HepG2 (cell line): ENCODE data around the gene UBE3D. TPM values are rescaled to one million over a fixed set of nuclear protein-coding genes. Genes with fewer than 3 reads are reported as not detected.
A peak's percentile ranks its signal among the peaks of the same experiment; 100 is the strongest.

ENCODE experiments used
- ATAC-seq: fragments of 200-7000 bp; cut with Tn5 transposase; 3 replicates; pipeline ENCODE4 v1.9.1; 2020; ENCODE audit warnings: mild to moderate bottlenecking, moderate library complexity
- BruUV-seq: library from RNA; stranded (reverse); fragments of 400-500 nt; replicated peaks from 2 replicates; lab custom pipeline; 2021; lab: Mats Ljungman, UMichigan
- CTCF ChIA-PET: fragments of 300-600 bp; formaldehyde crosslinking; extraction: SDS; loops from one replicate; lab custom pipeline; 2021; ENCODE audit warnings: low total read pairs, inconsistent platforms, low intra/inter-chr PET ratio; lab: Yijun Ruan, JAX
- POLR2A ChIA-PET: fragments of 350-600 bp; sonication (Branson Sonifier 250); formaldehyde crosslinking; loops from one replicate; lab custom pipeline; 2020; ENCODE audit warnings: antibody characterized with exemption, inconsistent platforms; lab: Yijun Ruan, JAX
- DNase-seq: peaks from one replicate; pipeline ENCODE4 v3.0.0-alpha.2; 2015; ENCODE audit warnings: low spot score
- FAIRE-seq: peaks from 3 replicates; lab custom pipeline; 2011; peaks lifted over from hg19 to GRCh38; lab: Jason Lieb, UNC
- H2AFZ ChIP-seq: one replicate; pipeline ENCODE4 v1.6.1; 2011; ENCODE audit warnings: low read length, inconsistent platforms
- H3K27ac ChIP-seq: fragments of 300-600 bp; 3 replicates; pipeline ENCODE4 v1.8.0; 2011; ENCODE audit warnings: mixed run types, mild to moderate bottlenecking, mixed read lengths, low read length, inconsistent platforms; ENCODE audit not compliant: insufficient read depth; ENCODE audit errors: extremely low read length
- H3K27me3 ChIP-seq, 2 experiments: fragments of 200-600 bp in 1 of 2; 2 replicates in 1 of 2; 3 replicates in 1 of 2; pipeline versions ENCODE4 v1.6.0 to v1.8.0; 2011; ENCODE audit warnings: low read length in 2 of 2, mild to moderate bottlenecking in 2 of 2, moderate library complexity in 2 of 2, inconsistent platforms in 1 of 2; ENCODE audit not compliant: insufficient read depth in 2 of 2, control insufficient read depth in 1 of 2
- H3K36me3 ChIP-seq, 2 experiments: fragments of 200-600 bp in 1 of 2; replicated peaks in 1 of 2; 2 replicates in 1 of 2; 3 replicates in 1 of 2; pipeline versions ENCODE4 v1.5.1 to v1.8.0; 2011; ENCODE audit warnings: low read length in 2 of 2, inconsistent platforms in 1 of 2; ENCODE audit not compliant: insufficient read depth in 2 of 2, control insufficient read depth in 1 of 2
- H3K4me1 ChIP-seq: 2 replicates; pipeline ENCODE4 v1.5.1; 2012; ENCODE audit warnings: low read length, inconsistent platforms; ENCODE audit not compliant: insufficient read depth
- H3K4me2 ChIP-seq: 2 replicates; pipeline ENCODE4 v1.6.0; 2011; ENCODE audit warnings: low read depth, low read length, inconsistent platforms
- H3K4me3 ChIP-seq, 3 experiments: fragments of 200-600 bp in 1 of 3; sonication (generic), shearing (Covaris generic) in 1 of 3; replicated peaks in 1 of 3; 2 replicates each; pipeline ENCODE4 v1.5.1; 2011 to 2016; ENCODE audit warnings: low read length in 3 of 3, inconsistent platforms in 2 of 3, low read depth in 2 of 3, mild to moderate bottlenecking in 2 of 3, control low read depth in 1 of 3, mixed read lengths in 1 of 3; ENCODE audit not compliant: insufficient read depth in 1 of 3
- H3K79me2 ChIP-seq: one replicate; pipeline ENCODE4 v1.6.1; 2011; ENCODE audit warnings: low read length, inconsistent platforms; ENCODE audit not compliant: insufficient read depth
- H3K9ac ChIP-seq: 2 replicates; pipeline ENCODE4 v1.6.0; 2011; ENCODE audit warnings: mild to moderate bottlenecking, low read depth, low read length, inconsistent platforms; ENCODE audit not compliant: insufficient read depth
- H3K9me3 ChIP-seq: 2 replicates; pipeline ENCODE4 v1.5.1; 2012; ENCODE audit warnings: mild to moderate bottlenecking, low read length
- H4K20me1 ChIP-seq: 2 replicates; pipeline ENCODE4 v1.6.0; 2011; ENCODE audit warnings: inconsistent platforms, mild to moderate bottlenecking, low read length, moderate library complexity; ENCODE audit not compliant: insufficient read depth
- AKAP8 ChIP-seq: sonication (generic); formaldehyde crosslinking; IDR thresholded peaks from 2 replicates; pipeline ENCODE4 v1.5.1; 2020; ENCODE audit warnings: mild to moderate bottlenecking, missing genetic modification reagents
- BHLHE40 ChIP-seq: IDR thresholded peaks from 2 replicates; pipeline ENCODE4 v1.6.1; 2011; ENCODE audit warnings: low read length, improper control_type of control experiment
- FOSL2 ChIP-seq: sonication (generic); formaldehyde crosslinking; IDR thresholded peaks from 2 replicates; pipeline ENCODE4 v1.4.0; 2020; ENCODE audit warnings: missing genetic modification reagents
- NFIB ChIP-seq: sonication (generic); formaldehyde crosslinking; IDR thresholded peaks from 2 replicates; pipeline ENCODE4 v1.9.0; 2021; ENCODE audit warnings: missing genetic modification reagents, mild to moderate bottlenecking, borderline replicate concordance
- NFYC ChIP-seq: IDR thresholded peaks from 2 replicates; pipeline ENCODE4 v1.6.1; 2016; ENCODE audit warnings: missing genetic modification reagents, missing compliant biosample characterization
- ZNF670 ChIP-seq: sonication (generic); formaldehyde crosslinking; IDR thresholded peaks from 2 replicates; pipeline ENCODE4 v1.8.0; 2022; ENCODE audit warnings: mild to moderate bottlenecking, missing genetic modification reagents, borderline replicate concordance
- ZNF720 ChIP-seq: sonication (generic); formaldehyde crosslinking; IDR thresholded peaks from 2 replicates; pipeline ENCODE4 v1.4.0; 2020; ENCODE audit warnings: missing genetic modification reagents
- ZNF850 ChIP-seq: sonication (generic); formaldehyde crosslinking; conservative IDR thresholded peaks from 2 replicates; pipeline ENCODE4 v1.9.0; 2021; ENCODE audit warnings: mild to moderate bottlenecking, missing genetic modification reagents
- WGBS: methylation state at CpG from one replicate; pipeline ENCODE4 v1.1.6; 2017; ENCODE audit warnings: low lambda C conversion rate; 5-methylcytosine and 5-hydroxymethylcytosine counted together
- in situ Hi-C: cut with HindIII; loops from 2 replicates; pipeline ENCODE4 v1.10.0; 2017; ENCODE audit warnings: low pct_unique_long_range_greater_than_20kb; ENCODE audit not compliant: extremely low pct_ligation_motif_present
- intact Hi-C: fragments of 100-400 bp; cut with micrococcal nuclease; formaldehyde crosslinking; loops from one replicate; pipeline ENCODE4 v1.10.0; 2022; ENCODE audit not compliant: unreplicated experiment
- polyA plus RNA-seq, 8 experiments: library from polyadenylated mRNA; depleted of rRNA in 3 of 8; stranded (reverse) in 7 of 8; unstranded in 1 of 8; fragments of >200 nt; fragmentation: Illumina TruSeq in 4 of 8; extraction: Trizol in 4 of 8; gene quantifications; 2 replicates each; pipeline versions ENCODE4 v1.2.1 to v1.2.3, GENCODE V29; 2011 to 2016; ENCODE audit warnings: low read depth in 4 of 8, missing spikeins in 1 of 8, mixed read lengths in 1 of 8; ENCODE audit not compliant: insufficient read depth in 1 of 8
- total RNA-seq, 5 experiments: library from RNA; depleted of rRNA; stranded (reverse); fragments of >200 nt; fragmentation: Illumina TruSeq; extraction: Trizol; gene quantifications; 2 replicates each; pipeline ENCODE4 v1.2.3, GENCODE V29; 2016; ENCODE audit warnings: low read depth in 1 of 5
- TF ChIP-seq, protein P1 (sequence below): sonication (generic); formaldehyde crosslinking; IDR thresholded peaks from 2 replicates; pipeline ENCODE4 v1.9.0; 2021; ENCODE audit warnings: missing genetic modification reagents, mild to moderate bottlenecking, borderline replicate concordance
- TF ChIP-seq, protein P2 (sequence below): sonication (generic); formaldehyde crosslinking; IDR thresholded peaks from 2 replicates; pipeline ENCODE4 v1.4.0; 2020; ENCODE audit warnings: missing genetic modification reagents, borderline replicate concordance
- TF ChIP-seq, protein P3 (sequence below): sonication (generic); formaldehyde crosslinking; IDR thresholded peaks from 2 replicates; pipeline ENCODE4 v1.4.0; 2020; ENCODE audit warnings: missing genetic modification reagents

The UBE3D gene
- total and polyA plus RNA-seq, 2 of the 13 experiments (the other 11 are each of a cell fraction or from before 2014, with no cell fraction given): 5.1 to 11.4 TPM

DNA sequence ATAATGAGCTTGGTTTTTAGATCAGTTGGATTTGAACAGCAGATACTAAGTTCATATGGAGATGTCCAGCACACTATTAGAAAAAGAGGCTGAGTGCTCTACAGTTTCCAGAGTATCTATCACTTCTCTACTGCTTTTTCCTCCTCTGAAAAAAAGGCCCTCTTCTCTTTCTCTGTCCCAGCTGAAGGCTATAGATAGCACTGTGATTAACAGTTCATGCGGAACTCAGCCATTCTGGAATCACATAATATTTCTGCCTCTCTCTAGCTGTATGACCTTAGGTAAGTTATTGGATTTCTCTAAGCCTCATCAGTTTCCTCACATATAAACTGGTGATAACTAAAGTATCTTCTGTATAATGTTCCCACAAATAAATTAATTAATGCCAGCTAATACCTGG, 184.1 kb downstream of the UBE3D start:
- H3K27ac ChIP-seq: no peak overlapping the region
- DNase-seq: no peak
- in situ Hi-C loops: no loop called here
- TF ChIP-seq ZNF670 (no peak), BHLHE40 (no peak), ZNF720 (CRISPR knock-in tag) (no peak)
- TF ChIP-seq, all 625 proteins: peak for 0
- Histone ChIP-seq H3K4me3 (no peak overlapping the region), H2AFZ (no peak overlapping the region), H3K4me2 (no peak overlapping the region), H3K79me2 (no peaks in the 10 kb centered on the region), H3K9me3 (no peaks in the 10 kb centered on the region), H3K36me3 (no peaks in the 10 kb centered on the region), H3K4me1 (0 out of 2 replicates have a peak, but pooled peaks cover 5% of the 10 kb centered on the region), H3K9ac (no peak overlapping the region), H3K27me3 (no peaks in the 10 kb centered on the region; a peak in 1 of 5 replicates), H4K20me1 (no peaks in the 10 kb centered on the region)
- no TSS peak for BruUV-seq
- intact Hi-C loops: no loop called here
- ChIA-PET CTCF (no interaction called here), POLR2A (interaction anchor here (0.6 kb wide), 1 partner anchor 263 kb away, joined by 3 read pairs; no protein-coding TSS in a partner anchor)
- FAIRE-seq: no peak
- ATAC-seq: no peak
- WGBS: 100% methylated on average over 1 of the region's 1 CpG

DNA sequence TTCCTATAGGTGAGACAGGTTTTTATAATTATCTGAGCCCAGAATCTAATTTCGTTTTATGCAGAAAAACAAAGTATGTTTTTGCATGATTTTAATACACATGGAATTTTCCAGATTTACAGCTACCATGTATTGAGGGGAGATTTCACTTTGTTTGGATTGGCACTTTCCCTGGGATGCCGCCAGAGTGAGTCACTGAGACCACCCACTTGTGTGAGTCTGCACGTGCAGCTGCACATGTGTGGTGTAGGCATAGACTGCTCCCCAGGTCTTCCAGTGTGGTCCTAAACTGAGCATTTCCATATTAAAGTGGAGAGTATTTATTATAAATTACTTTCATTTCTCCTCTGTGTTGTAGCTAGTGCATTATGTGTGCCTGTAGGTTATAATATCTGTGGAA, 186.8 kb downstream of the UBE3D start:
- H3K9me3 ChIP-seq: no peaks in the 10 kb centered on the region
- no peaks in the 10 kb centered on the region; a peak in 1 of 5 replicates for H3K27me3 ChIP-seq
- CTCF ChIA-PET: no interaction called here
- FAIRE-seq: no peak
- TF ChIP-seq ZNF850 (CRISPR knock-in tag) (no peak), FOSL2 (CRISPR knock-in tag) (0 out of 2 replicates have a peak, but pooled peaks have one; percentile 11), NFIB (CRISPR knock-in tag) (no peak), NFYC (no peak), AKAP8 (CRISPR knock-in tag) (no peak)
- TF ChIP-seq, protein P1, sequence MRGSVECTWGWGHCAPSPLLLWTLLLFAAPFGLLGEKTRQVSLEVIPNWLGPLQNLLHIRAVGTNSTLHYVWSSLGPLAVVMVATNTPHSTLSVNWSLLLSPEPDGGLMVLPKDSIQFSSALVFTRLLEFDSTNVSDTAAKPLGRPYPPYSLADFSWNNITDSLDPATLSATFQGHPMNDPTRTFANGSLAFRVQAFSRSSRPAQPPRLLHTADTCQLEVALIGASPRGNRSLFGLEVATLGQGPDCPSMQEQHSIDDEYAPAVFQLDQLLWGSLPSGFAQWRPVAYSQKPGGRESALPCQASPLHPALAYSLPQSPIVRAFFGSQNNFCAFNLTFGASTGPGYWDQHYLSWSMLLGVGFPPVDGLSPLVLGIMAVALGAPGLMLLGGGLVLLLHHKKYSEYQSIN (CRISPR knock-in tag): no peak
- TF ChIP-seq, protein P2, sequence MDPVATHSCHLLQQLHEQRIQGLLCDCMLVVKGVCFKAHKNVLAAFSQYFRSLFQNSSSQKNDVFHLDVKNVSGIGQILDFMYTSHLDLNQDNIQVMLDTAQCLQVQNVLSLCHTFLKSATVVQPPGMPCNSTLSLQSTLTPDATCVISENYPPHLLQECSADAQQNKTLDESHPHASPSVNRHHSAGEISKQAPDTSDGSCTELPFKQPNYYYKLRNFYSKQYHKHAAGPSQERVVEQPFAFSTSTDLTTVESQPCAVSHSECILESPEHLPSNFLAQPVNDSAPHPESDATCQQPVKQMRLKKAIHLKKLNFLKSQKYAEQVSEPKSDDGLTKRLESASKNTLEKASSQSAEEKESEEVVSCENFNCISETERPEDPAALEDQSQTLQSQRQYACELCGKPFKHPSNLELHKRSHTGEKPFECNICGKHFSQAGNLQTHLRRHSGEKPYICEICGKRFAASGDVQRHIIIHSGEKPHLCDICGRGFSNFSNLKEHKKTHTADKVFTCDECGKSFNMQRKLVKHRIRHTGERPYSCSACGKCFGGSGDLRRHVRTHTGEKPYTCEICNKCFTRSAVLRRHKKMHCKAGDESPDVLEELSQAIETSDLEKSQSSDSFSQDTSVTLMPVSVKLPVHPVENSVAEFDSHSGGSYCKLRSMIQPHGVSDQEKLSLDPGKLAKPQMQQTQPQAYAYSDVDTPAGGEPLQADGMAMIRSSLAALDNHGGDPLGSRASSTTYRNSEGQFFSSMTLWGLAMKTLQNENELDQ (CRISPR knock-in tag): no peak
- TF ChIP-seq, protein P3, sequence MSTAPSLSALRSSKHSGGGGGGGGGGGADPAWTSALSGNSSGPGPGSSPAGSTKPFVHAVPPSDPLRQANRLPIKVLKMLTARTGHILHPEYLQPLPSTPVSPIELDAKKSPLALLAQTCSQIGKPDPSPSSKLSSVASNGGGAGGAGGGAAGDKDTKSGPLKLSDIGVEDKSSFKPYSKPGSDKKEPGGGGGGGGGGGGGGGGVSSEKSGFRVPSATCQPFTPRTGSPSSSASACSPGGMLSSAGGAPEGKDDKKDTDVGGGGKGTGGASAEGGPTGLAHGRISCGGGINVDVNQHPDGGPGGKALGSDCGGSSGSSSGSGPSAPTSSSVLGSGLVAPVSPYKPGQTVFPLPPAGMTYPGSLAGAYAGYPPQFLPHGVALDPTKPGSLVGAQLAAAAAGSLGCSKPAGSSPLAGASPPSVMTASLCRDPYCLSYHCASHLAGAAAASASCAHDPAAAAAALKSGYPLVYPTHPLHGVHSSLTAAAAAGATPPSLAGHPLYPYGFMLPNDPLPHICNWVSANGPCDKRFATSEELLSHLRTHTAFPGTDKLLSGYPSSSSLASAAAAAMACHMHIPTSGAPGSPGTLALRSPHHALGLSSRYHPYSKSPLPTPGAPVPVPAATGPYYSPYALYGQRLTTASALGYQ (CRISPR knock-in tag): no peak
- TF ChIP-seq, all 625 proteins: peak for 1
- H3K27ac ChIP-seq: no peak overlapping the region
- intact Hi-C loops (loop anchor here (5.0 kb wide), 1 partner anchor 632 kb away; the partner anchor contains the start of gene IBTK), in situ Hi-C loops (no loop called here)
- H4K20me1 ChIP-seq: no peaks in the 10 kb centered on the region
- no peak overlapping the region for H2AFZ ChIP-seq
- no TSS peak for BruUV-seq
- H3K4me3 ChIP-seq: no peak overlapping the region
- ATAC-seq (no peak), DNase-seq (no peak)
- peaks cover 5% of the 10 kb centered on the region; the same call in 1 of the 2 replicates for H3K4me1 ChIP-seq
- WGBS: 34% methylated on average over 3 of the region's 3 CpGs
- no peak overlapping the region for H3K9ac ChIP-seq
- no peaks in the 10 kb centered on the region for H3K79me2 ChIP-seq
- POLR2A ChIA-PET: no interaction called here
- H3K4me2 ChIP-seq: no peak overlapping the region
- no peaks in the 10 kb centered on the region for H3K36me3 ChIP-seq
